Colonic mucosa (tissue), 4 donors: ENCODE measurements around the gene ACSL6. TPM values are rescaled to one million over a fixed set of nuclear protein-coding genes. Genes with fewer than 3 reads are reported as not detected.
A peak's percentile ranks its signal among the peaks of the same experiment; 100 is the strongest.

Experiments used
- DNase-seq: peaks from one replicate; pipeline ENCODE4 v3.0.0-alpha.2; 2020
- H3K27ac ChIP-seq: fragments of 200-600 bp; one replicate; pipeline ENCODE4 v1.8.0; 2021
- H3K27me3 ChIP-seq: fragments of 200-600 bp; one replicate; pipeline ENCODE4 v1.8.0; 2021
- H3K36me3 ChIP-seq: fragments of 200-600 bp; one replicate; pipeline ENCODE4 v1.8.0; 2021
- H3K4me1 ChIP-seq: fragments of 200-600 bp; one replicate; pipeline ENCODE4 v1.8.0; 2021; ENCODE audit warnings: mild to moderate bottlenecking
- H3K4me3 ChIP-seq: fragments of 200-600 bp; one replicate; pipeline ENCODE4 v1.8.0; 2021
- H3K9ac ChIP-seq, 2 donors: one replicate each; pipeline ENCODE4 v1.7.0; 2013; ENCODE audit warnings: control low read depth in 2 of 2, low read depth in 2 of 2, low read length in 2 of 2
- H3K9me3 ChIP-seq: fragments of 200-600 bp; one replicate; pipeline ENCODE4 v1.8.0; 2021
- intact Hi-C: fragments of 100-400 bp; cut with DNase I; formaldehyde crosslinking; loops from one replicate; pipeline ENCODE4 v1.14.1; 2022
- total RNA-seq, 2 donors: library from RNA; stranded (reverse); fragmentation: NEBNext Ultra II Directional in 1 of 2; extraction: Animal tissue kit (Norgen Biotek cat#: 25700) in 1 of 2; gene quantifications; one replicate each; pipeline ENCODE4 v1.2.1, GENCODE V29; 2021
- TF ChIP-seq, protein P1 (sequence below): fragments of 200-600 bp; IDR thresholded peaks from one replicate; pipeline ENCODE4 v1.8.0; 2022; ENCODE audit warnings: antibody characterized with exemption, mild to moderate bottlenecking
- donor health status: healthy.
- donor health status: DM: no; HTN: no; CAD: no.
- donor health status: DM: no; HTN: no; CAD: no.

The ACSL6 gene
- total RNA-seq, 2 donors from 2014 or later: 0.25 to 0.93 TPM

GRCh38 chr5:132017316-132017715, 5.9 kb upstream of the ACSL6 start:
- Histone ChIP-seq H3K27me3 (no peaks in the 10 kb centered on the region), H3K4me3 (no peak overlapping the region), H3K27ac (no peak overlapping the region), H3K9ac (no peak overlapping the region), H3K4me1 (no peaks in the 10 kb centered on the region), H3K36me3 (no peaks in the 10 kb centered on the region), H3K9me3 (no peaks in the 10 kb centered on the region)
- DNase-seq: no peak
- intact Hi-C loops: no loop called here
- TF ChIP-seq, protein P1, sequence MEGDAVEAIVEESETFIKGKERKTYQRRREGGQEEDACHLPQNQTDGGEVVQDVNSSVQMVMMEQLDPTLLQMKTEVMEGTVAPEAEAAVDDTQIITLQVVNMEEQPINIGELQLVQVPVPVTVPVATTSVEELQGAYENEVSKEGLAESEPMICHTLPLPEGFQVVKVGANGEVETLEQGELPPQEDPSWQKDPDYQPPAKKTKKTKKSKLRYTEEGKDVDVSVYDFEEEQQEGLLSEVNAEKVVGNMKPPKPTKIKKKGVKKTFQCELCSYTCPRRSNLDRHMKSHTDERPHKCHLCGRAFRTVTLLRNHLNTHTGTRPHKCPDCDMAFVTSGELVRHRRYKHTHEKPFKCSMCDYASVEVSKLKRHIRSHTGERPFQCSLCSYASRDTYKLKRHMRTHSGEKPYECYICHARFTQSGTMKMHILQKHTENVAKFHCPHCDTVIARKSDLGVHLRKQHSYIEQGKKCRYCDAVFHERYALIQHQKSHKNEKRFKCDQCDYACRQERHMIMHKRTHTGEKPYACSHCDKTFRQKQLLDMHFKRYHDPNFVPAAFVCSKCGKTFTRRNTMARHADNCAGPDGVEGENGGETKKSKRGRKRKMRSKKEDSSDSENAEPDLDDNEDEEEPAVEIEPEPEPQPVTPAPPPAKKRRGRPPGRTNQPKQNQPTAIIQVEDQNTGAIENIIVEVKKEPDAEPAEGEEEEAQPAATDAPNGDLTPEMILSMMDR: no peak

DNA sequence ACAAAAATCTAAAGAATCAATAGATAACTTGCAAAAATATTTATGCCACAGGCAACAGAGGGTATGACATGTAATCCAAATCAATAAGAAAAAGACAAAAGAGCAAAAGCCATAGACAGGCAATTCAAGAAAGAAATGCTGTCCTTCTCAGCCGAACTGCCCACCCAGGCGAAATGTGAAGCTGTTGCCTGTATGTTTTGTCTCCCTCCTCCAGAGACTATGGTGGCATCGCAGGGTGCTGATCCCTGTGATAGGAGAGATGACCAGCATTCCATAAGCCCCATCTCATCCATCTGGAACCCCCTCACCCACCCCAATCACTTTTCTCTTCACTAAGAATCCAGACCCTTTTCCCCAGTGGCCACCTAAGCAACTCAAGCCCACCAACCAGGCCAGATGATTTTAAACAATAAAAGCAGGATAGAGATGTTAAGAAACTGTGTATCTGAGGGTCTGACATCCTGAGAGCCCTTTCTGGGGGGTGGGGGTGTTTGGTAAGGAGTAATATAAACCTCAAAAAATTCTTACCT, 5.3 kb upstream of the ACSL6 start:
- Histone ChIP-seq H3K27me3 (peaks cover 4% of the 10 kb centered on the region), H3K4me3 (no peak overlapping the region), H3K27ac (no peak overlapping the region), H3K36me3 (no peaks in the 10 kb centered on the region), H3K9me3 (no peaks in the 10 kb centered on the region), H3K9ac (no peak overlapping the region), H3K4me1 (no peaks in the 10 kb centered on the region)
- no peak for DNase-seq
- TF ChIP-seq, protein P1: no peak
- intact Hi-C loops: no loop called here

- H3K27me3 ChIP-seq: peaks cover 16% of the 10 kb centered on the region
- no peaks in the 10 kb centered on the region for H3K4me1 ChIP-seq
- no peaks in the 10 kb centered on the region for H3K9me3 ChIP-seq
- intact Hi-C loops: no loop called here
- no peak overlapping the region for H3K9ac ChIP-seq
- no peaks in the 10 kb centered on the region for H3K36me3 ChIP-seq
- DNase-seq: peak; percentile 14
- TF ChIP-seq, protein P1: no peak
- H3K27ac ChIP-seq: no peak overlapping the region
- H3K4me3 ChIP-seq: no peak overlapping the region
These were observed 2.3 kb upstream of the ACSL6 start for GRCh38 chr5:132013711-132014110.

GRCh38 chr5:132013006-132013689, 1.7 kb upstream of the ACSL6 start:
- TF ChIP-seq, protein P1: no peak
- intact Hi-C loops: no loop called here

DNA sequence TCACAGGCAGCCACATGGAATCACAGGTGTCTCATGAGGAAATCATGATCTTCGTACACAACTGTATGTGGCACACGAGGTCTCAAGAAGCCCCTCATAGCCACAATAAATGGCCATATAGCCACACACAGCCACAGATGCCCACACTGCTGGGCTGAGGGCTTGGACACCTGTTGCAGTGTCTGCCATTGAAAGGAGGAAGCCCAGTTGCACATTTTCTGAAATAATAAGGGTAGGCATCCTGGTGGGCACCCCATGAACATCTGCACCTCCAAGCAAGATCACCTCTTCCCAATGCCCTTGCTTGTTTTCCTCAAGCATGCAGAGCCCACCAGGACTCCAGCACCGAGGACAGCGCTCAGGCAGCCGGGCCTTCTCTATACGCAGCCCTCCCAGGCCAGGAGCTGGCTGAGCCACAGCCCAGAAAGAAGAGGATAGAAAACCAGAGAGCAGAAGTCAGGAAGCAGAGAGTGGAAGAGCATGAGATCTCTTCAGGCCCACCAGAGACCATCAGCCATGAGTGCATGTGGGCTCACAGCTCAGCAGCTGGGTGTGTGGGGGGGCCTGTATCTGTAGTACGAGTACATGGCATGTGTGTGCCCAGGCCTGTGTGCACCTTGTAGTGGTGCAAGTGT, 1.0 kb upstream of the ACSL6 start:
- Histone ChIP-seq H3K27me3 (peaks cover 16% of the 10 kb centered on the region), H3K36me3 (no peaks in the 10 kb centered on the region), H3K4me3 (no peak overlapping the region), H3K9me3 (no peaks in the 10 kb centered on the region), H3K4me1 (no peaks in the 10 kb centered on the region), H3K9ac (no peak overlapping the region), H3K27ac (no peak overlapping the region)
- DNase-seq: peak; percentile 18
- intact Hi-C loops: no loop called here
- TF ChIP-seq, protein P1: no peak

More at GRCh38 chr5:132013006-132013689, 1.7 kb upstream of the ACSL6 start:
- Histone ChIP-seq H3K4me3 (no peak overlapping the region), H3K27ac (no peak overlapping the region), H3K27me3 (peaks cover 16% of the 10 kb centered on the region), H3K4me1 (no peaks in the 10 kb centered on the region), H3K36me3 (no peaks in the 10 kb centered on the region), H3K9ac (no peak overlapping the region), H3K9me3 (no peaks in the 10 kb centered on the region)
- peak; percentile 14 for DNase-seq
